ENCODE measurements around the gene SMURF1. TPM values are rescaled to one million over a fixed set of nuclear protein-coding genes. Genes with fewer than 3 reads are reported as not detected.

The SMURF1 gene
- total RNA-seq, 1 donor from 2014 or later, result 10.0 TPM

DNA sequence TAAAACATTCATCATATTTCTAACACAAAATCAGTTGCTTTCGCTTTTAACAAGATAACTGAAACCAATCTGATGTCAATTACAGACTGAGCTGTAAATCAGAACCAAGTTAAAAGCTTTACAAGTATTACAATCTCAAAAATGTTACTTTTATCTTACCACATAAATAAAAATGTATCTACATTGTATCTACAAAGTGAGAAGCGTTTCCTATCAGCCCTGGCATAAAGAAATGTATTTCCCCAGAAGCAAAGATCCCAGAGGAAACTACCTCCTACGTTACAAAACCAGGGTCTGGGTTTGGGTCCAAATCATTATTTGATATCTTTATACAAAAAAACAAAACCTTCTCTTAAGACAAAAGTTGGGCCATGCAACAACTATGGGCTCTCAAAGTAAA is 2.6 kb downstream of the SMURF1 start:
- intact Hi-C loops (cut with micrococcal nuclease), result no loop called here
- Histone ChIP-seq H3K4me1 (peaks cover 72% of the 10 kb centered on the region), H3K27me3 (ENCODE audit: low read depth) (no peaks in the 10 kb centered on the region), H3K4me3 (peak overlapping the region; percentile 100), H3K27ac (replicated peaks) (peak overlapping the region; percentile 99), H3K9me3 (replicated peaks) (no peaks in the 10 kb centered on the region), H3K36me3 (no peaks in the 10 kb centered on the region)
- TF ChIP-seq, protein P1, sequence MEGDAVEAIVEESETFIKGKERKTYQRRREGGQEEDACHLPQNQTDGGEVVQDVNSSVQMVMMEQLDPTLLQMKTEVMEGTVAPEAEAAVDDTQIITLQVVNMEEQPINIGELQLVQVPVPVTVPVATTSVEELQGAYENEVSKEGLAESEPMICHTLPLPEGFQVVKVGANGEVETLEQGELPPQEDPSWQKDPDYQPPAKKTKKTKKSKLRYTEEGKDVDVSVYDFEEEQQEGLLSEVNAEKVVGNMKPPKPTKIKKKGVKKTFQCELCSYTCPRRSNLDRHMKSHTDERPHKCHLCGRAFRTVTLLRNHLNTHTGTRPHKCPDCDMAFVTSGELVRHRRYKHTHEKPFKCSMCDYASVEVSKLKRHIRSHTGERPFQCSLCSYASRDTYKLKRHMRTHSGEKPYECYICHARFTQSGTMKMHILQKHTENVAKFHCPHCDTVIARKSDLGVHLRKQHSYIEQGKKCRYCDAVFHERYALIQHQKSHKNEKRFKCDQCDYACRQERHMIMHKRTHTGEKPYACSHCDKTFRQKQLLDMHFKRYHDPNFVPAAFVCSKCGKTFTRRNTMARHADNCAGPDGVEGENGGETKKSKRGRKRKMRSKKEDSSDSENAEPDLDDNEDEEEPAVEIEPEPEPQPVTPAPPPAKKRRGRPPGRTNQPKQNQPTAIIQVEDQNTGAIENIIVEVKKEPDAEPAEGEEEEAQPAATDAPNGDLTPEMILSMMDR (IDR thresholded peaks at IDR 0.05; ENCODE audit: borderline replicate concordance), result no peak
- no peak for DNase-seq

DNA sequence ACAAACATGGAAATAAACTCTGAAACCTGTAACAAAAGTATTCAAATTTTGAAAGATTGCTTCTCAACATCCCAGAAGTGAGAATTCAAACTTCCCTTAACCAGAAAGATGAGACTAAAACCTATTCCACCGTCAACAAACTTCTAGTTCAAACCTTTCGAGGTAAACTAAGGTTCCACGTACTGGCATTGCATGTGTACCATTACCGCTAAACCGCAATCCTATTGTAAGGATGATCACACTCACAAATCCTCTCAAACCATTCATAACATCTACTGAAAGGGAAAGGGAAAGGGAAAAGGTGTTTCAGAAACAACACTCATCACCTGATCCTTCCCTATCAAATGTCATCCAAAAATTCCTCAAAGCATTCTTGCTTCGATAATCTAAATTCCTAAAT is 3.1 kb downstream of the SMURF1 start:
- TF ChIP-seq, protein P1 (IDR thresholded peaks at IDR 0.05; ENCODE audit: borderline replicate concordance), result no peak
- H3K27me3 ChIP-seq (ENCODE audit: low read depth), result no peaks in the 10 kb centered on the region
- H3K36me3 ChIP-seq, result no peaks in the 10 kb centered on the region
- intact Hi-C loops (cut with micrococcal nuclease), result no loop called here
- peak overlapping the region; percentile 100 for H3K4me3 ChIP-seq
- DNase-seq, result no peak
- H3K27ac ChIP-seq (replicated peaks), result peak overlapping the region; percentile 99
- peaks cover 76% of the 10 kb centered on the region for H3K4me1 ChIP-seq
- no peaks in the 10 kb centered on the region for H3K9me3 ChIP-seq (replicated peaks)

DNA sequence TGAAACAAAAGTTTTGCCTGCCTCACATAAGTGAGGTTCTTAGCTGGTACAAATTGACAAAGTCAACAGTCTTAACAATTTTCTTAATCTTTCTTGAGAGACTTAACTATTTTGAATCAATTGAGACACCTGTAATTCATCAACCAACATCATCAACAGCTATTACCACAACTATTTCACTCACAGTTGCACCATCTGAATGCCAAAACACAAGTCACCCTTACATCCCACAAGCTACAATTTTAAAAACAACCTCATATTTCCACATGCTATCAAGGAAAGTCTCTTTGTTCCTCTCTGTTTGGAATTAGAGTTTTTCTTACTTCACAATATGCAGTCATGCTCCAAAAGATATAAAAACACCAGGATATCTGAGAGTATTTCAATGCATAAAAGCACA is 4.9 kb downstream of the SMURF1 start:
- Histone ChIP-seq H3K9me3 (replicated peaks) (no peaks in the 10 kb centered on the region), H3K4me1 (peaks cover 85% of the 10 kb centered on the region), H3K4me3 (no peak overlapping the region), H3K27me3 (ENCODE audit: low read depth) (no peaks in the 10 kb centered on the region), H3K27ac (replicated peaks) (no peak overlapping the region), H3K36me3 (no peaks in the 10 kb centered on the region)
- intact Hi-C loops (cut with micrococcal nuclease), result no loop called here
- no peak for DNase-seq
- TF ChIP-seq, protein P1 (IDR thresholded peaks at IDR 0.05; ENCODE audit: borderline replicate concordance), result no peak

DNA sequence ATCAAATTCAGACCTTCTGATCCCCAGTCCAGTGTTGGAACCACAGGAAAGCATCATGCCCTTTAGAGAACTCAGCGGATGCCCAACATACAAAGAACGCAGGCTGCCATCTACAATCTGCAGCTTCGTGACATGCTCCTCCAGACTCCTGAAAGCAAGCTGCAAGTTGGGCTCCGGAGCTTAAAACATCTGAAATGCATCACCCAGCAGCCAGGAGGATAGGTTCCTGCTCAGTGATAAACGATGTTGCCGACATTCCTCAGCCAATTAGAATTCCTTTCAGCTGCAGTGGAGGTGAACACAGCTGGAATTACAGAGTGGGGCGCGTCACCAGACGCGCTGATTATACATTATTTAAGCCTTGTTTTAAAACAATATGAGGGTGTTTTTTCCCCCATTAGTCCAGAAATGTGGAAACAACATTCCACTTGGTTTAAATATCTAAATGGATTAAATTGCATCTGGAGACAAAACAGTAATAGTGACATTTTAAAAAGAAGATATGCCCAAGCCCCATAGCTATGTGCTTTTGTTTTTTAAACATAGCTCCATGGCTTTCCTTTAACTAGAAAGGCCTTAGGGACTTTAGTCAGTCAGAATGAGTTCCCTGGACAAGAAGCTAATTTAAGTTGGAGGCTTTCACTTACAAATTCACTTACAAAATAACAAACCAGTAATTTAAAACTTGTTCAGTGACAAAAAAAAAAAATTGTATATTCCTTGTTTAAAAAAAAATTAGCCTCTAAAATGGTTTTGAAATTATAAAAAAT is 6.3 kb downstream of the SMURF1 start:
- TF ChIP-seq, protein P1 (IDR thresholded peaks at IDR 0.05; ENCODE audit: borderline replicate concordance), result peak; percentile 24
- peak overlapping the region; percentile 34 for H3K27ac ChIP-seq (replicated peaks)
- no peak for DNase-seq
- H3K4me1 ChIP-seq, result peaks cover 95% of the 10 kb centered on the region
- no peaks in the 10 kb centered on the region for H3K9me3 ChIP-seq (replicated peaks)
- peak overlapping the region; percentile 29 for H3K4me3 ChIP-seq
- intact Hi-C loops (cut with micrococcal nuclease), result no loop called here
- no peaks in the 10 kb centered on the region for H3K36me3 ChIP-seq
- H3K27me3 ChIP-seq (ENCODE audit: low read depth), result no peaks in the 10 kb centered on the region

DNA sequence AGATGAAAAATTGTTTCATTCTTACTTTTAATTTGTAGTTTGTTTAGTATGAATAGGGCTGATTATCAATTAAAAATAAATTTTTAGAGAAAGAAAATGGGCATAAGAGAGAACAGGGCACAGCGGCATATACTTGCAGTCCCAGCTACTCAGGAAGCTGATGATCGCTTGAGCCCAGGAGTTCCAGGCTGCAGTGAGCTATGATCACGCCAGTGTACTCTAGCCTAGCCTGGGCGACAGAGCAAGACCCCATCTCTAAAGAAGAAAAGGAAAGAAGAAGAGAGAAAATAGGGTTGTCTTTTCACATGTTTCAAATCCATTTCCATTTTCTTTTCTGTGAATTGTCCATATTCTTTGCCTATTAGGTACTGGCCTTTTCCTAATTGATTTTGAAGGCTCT is 8.0 kb downstream of the SMURF1 start:
- intact Hi-C loops (cut with micrococcal nuclease), result no loop called here
- DNase-seq, result no peak
- TF ChIP-seq, protein P1 (IDR thresholded peaks at IDR 0.05; ENCODE audit: borderline replicate concordance), result no peak
- H3K36me3 ChIP-seq, result no peaks in the 10 kb centered on the region
- no peak overlapping the region for H3K4me3 ChIP-seq
- no peak overlapping the region for H3K27ac ChIP-seq (replicated peaks)
- H3K9me3 ChIP-seq (replicated peaks), result no peaks in the 10 kb centered on the region
- H3K27me3 ChIP-seq (ENCODE audit: low read depth), result no peaks in the 10 kb centered on the region
- peaks cover 94% of the 10 kb centered on the region for H3K4me1 ChIP-seq

Measured in left ventricle myocardium inferior (tissue), 1 donor.